Mesenchymal stem cell (in vitro differentiated cells and primary cell): ENCODE results near the gene CDH4.
A peak's percentile ranks its signal among the peaks of the same experiment; 100 is the strongest.

Experiments used
- DNase-seq: peaks from one replicate; pipeline ENCODE4 v3.0.0-alpha.2; 2013
- H2AFZ ChIP-seq: one replicate; pipeline ENCODE4 v1.6.1; 2013; ENCODE audit warnings: low read depth, mild to moderate bottlenecking, control low read depth, inconsistent platforms, low read length, moderate library complexity
- H2AK5ac ChIP-seq: 2 replicates; pipeline ENCODE4 v1.6.1; 2013; ENCODE audit warnings: low read length, moderate library complexity, mild to moderate bottlenecking, inconsistent platforms; ENCODE audit not compliant: severe bottlenecking
- H2BK120ac ChIP-seq: one replicate; pipeline ENCODE4 v1.6.1; 2013; ENCODE audit warnings: low read depth, mild to moderate bottlenecking, inconsistent platforms, low read length, moderate library complexity
- H2BK12ac ChIP-seq, 2 experiments: one replicate each; pipeline ENCODE4 v1.6.1; 2013; ENCODE audit warnings: inconsistent platforms in 2 of 2, low read length in 2 of 2, mild to moderate bottlenecking in 2 of 2, moderate library complexity in 2 of 2, control low read depth in 1 of 2
- H2BK15ac ChIP-seq: one replicate; pipeline ENCODE4 v1.6.1; 2013; ENCODE audit warnings: mild to moderate bottlenecking, low read depth, inconsistent platforms; ENCODE audit not compliant: poor library complexity, severe bottlenecking
- H2BK5ac ChIP-seq: 2 replicates; pipeline ENCODE4 v1.6.1; 2013; ENCODE audit warnings: low read depth, mild to moderate bottlenecking, low read length, control low read depth, inconsistent platforms; ENCODE audit not compliant: poor library complexity, severe bottlenecking
- H3K14ac ChIP-seq, 2 experiments: one replicate each; pipeline ENCODE4 v1.6.1; 2013; ENCODE audit warnings: inconsistent platforms in 2 of 2, low read length in 2 of 2, control low read depth in 1 of 2, mild to moderate bottlenecking in 1 of 2, moderate library complexity in 1 of 2
- H3K18ac ChIP-seq, 2 experiments: one replicate each; pipeline ENCODE4 v1.6.1; 2013; ENCODE audit warnings: inconsistent platforms in 2 of 2, low read length in 2 of 2, control low read depth in 1 of 2, low read depth in 1 of 2, mild to moderate bottlenecking in 1 of 2
- H3K23ac ChIP-seq, 2 experiments: one replicate each; pipeline ENCODE4 v1.6.1; 2013; ENCODE audit warnings: inconsistent platforms in 2 of 2, low read length in 2 of 2, mild to moderate bottlenecking in 2 of 2, moderate library complexity in 2 of 2, control low read depth in 1 of 2
- H3K27ac ChIP-seq: 2 replicates; pipeline ENCODE4 v1.5.1; 2013; ENCODE audit warnings: mild to moderate bottlenecking, moderate library complexity, low read length, control low read depth, inconsistent platforms; ENCODE audit not compliant: poor library complexity, severe bottlenecking
- H3K27me3 ChIP-seq, 2 experiments: 2 replicates each; pipeline versions ENCODE4 v1.6.1 to v1.7.0; 2013; ENCODE audit warnings: low read length in 2 of 2, mild to moderate bottlenecking in 2 of 2, moderate library complexity in 2 of 2, control low read depth in 1 of 2, inconsistent platforms in 1 of 2; ENCODE audit not compliant: control insufficient read depth in 1 of 2, insufficient read depth in 1 of 2
- H3K36me3 ChIP-seq, 2 experiments: 2 replicates each; pipeline versions ENCODE4 v1.6.1 to v1.7.0; 2013; ENCODE audit warnings: low read length in 2 of 2, control low read depth in 1 of 2, inconsistent platforms in 1 of 2, low read depth in 1 of 2, mild to moderate bottlenecking in 1 of 2; ENCODE audit not compliant: insufficient read depth in 2 of 2, control insufficient read depth in 1 of 2
- H3K4ac ChIP-seq, 2 experiments: one replicate each; pipeline ENCODE4 v1.6.1; 2013; ENCODE audit warnings: inconsistent platforms in 2 of 2, low read length in 2 of 2, mild to moderate bottlenecking in 2 of 2, moderate library complexity in 2 of 2, control low read depth in 1 of 2, low read depth in 1 of 2
- H3K4me1 ChIP-seq: 2 replicates; pipeline ENCODE4 v1.6.1; 2013; ENCODE audit warnings: low read depth, low read length, control low read depth; ENCODE audit not compliant: control insufficient read depth, insufficient read depth
- H3K4me2 ChIP-seq: 2 replicates; pipeline ENCODE4 v1.6.1; 2013; ENCODE audit warnings: low read length, mild to moderate bottlenecking, inconsistent platforms; ENCODE audit not compliant: poor library complexity, severe bottlenecking
- H3K4me3 ChIP-seq, 2 experiments: 2 replicates each; pipeline versions ENCODE4 v1.5.1 to v1.7.0; 2013; ENCODE audit warnings: low read length in 2 of 2, mild to moderate bottlenecking in 2 of 2, control low read depth in 1 of 2, low read depth in 1 of 2; ENCODE audit not compliant: insufficient read depth in 1 of 2
- H3K79me1 ChIP-seq: replicated peaks from 2 replicates; pipeline ENCODE4 v1.6.1; 2013; ENCODE audit warnings: mild to moderate bottlenecking, control low read depth, low read length, inconsistent platforms; ENCODE audit not compliant: poor library complexity, severe bottlenecking
- H3K9ac ChIP-seq: 2 replicates; pipeline ENCODE4 v1.7.0; 2013; ENCODE audit warnings: mild to moderate bottlenecking, low read length, moderate library complexity
- H3K9me3 ChIP-seq: 2 replicates; pipeline ENCODE4 v1.7.0; 2013; ENCODE audit warnings: mild to moderate bottlenecking, low read length; ENCODE audit not compliant: control insufficient read depth
- H4K8ac ChIP-seq: one replicate; pipeline ENCODE4 v1.6.1; 2013; ENCODE audit warnings: inconsistent platforms, mild to moderate bottlenecking, low read length, moderate library complexity
- H4K91ac ChIP-seq: one replicate; pipeline ENCODE4 v1.6.1; 2013; ENCODE audit warnings: mild to moderate bottlenecking, low read length, inconsistent platforms
- WGBS: methylation state at CpG from one replicate; pipeline ENCODE4 v1.1.7; 2013; ENCODE audit warnings: mixed read lengths; 5-methylcytosine and 5-hydroxymethylcytosine counted together

The CDH4 gene

GRCh38 chr20:61604549-61604948, 352.5 kb downstream of the CDH4 start:
- 79% methylated on average over 6 of the region's 7 CpGs for WGBS
- Histone ChIP-seq H4K8ac (no peak overlapping the region), H2BK15ac (no peak overlapping the region), H4K91ac (no peak overlapping the region), H3K4me3 (no peak overlapping the region), H3K9me3 (peaks cover 18% of the 10 kb centered on the region), H3K4me1 (no peaks in the 10 kb centered on the region), H2BK5ac (no peak overlapping the region), H2BK120ac (no peak overlapping the region), H3K79me1 (no peaks in the 10 kb centered on the region), H3K4ac (no peak overlapping the region), H3K14ac (no peak overlapping the region), H2AK5ac (no peak overlapping the region), H2AFZ (no peak overlapping the region), H3K18ac (no peak overlapping the region), H3K27ac (no peak overlapping the region), H3K9ac (no peak overlapping the region), H3K27me3 (no peaks in the 10 kb centered on the region), H3K36me3 (no peaks in the 10 kb centered on the region), H2BK12ac (no peak overlapping the region), H3K23ac (no peak overlapping the region), H3K4me2 (no peak overlapping the region)
- DNase-seq: no peak

GRCh38 chr20:61605283-61605682, 353.2 kb downstream of the CDH4 start:
- Histone ChIP-seq H3K27me3 (no peaks in the 10 kb centered on the region), H3K4me1 (no peaks in the 10 kb centered on the region), H3K27ac (no peak overlapping the region), H2BK15ac (no peak overlapping the region), H3K9me3 (peaks cover 18% of the 10 kb centered on the region), H3K4me3 (no peak overlapping the region), H3K9ac (no peak overlapping the region), H2BK120ac (no peak overlapping the region), H3K14ac (no peak overlapping the region), H3K36me3 (no peaks in the 10 kb centered on the region), H2BK5ac (no peak overlapping the region), H3K4me2 (no peak overlapping the region), H3K4ac (no peak overlapping the region), H3K79me1 (no peaks in the 10 kb centered on the region), H2AFZ (no peak overlapping the region), H4K91ac (no peak overlapping the region), H3K18ac (no peak overlapping the region), H3K23ac (no peak overlapping the region), H2AK5ac (no peak overlapping the region), H2BK12ac (no peak overlapping the region), H4K8ac (no peak overlapping the region)
- no peak for DNase-seq

GRCh38 chr20:61605862-61606557, 353.9 kb downstream of the CDH4 start:
- Histone ChIP-seq H4K8ac (no peak overlapping the region), H2BK15ac (no peak overlapping the region), H2BK12ac (no peak overlapping the region), H2BK120ac (no peak overlapping the region), H4K91ac (no peak overlapping the region), H2AK5ac (no peak overlapping the region), H3K4me1 (no peaks in the 10 kb centered on the region), H3K27ac (no peak overlapping the region), H3K4ac (no peak overlapping the region), H2AFZ (no peak overlapping the region), H3K36me3 (no peaks in the 10 kb centered on the region), H3K18ac (no peak overlapping the region), H3K4me3 (no peak overlapping the region), H3K9me3 (peaks cover 18% of the 10 kb centered on the region), H3K4me2 (no peak overlapping the region), H3K14ac (no peak overlapping the region), H3K79me1 (no peaks in the 10 kb centered on the region), H2BK5ac (no peak overlapping the region), H3K23ac (no peak overlapping the region), H3K9ac (no peak overlapping the region), H3K27me3 (no peaks in the 10 kb centered on the region)
- no peak for DNase-seq
- WGBS: 91% methylated on average over 12 of the region's 12 CpGs

GRCh38 chr20:61608275-61609085, 356.4 kb downstream of the CDH4 start:
- no peak overlapping the region for H4K91ac ChIP-seq
- no peaks in the 10 kb centered on the region for H3K36me3 ChIP-seq
- no peak overlapping the region for H2AK5ac ChIP-seq
- no peak overlapping the region for H2BK12ac ChIP-seq
- 73% methylated on average over 21 of the region's 21 CpGs for WGBS
- no peak overlapping the region for H2BK120ac ChIP-seq
- H3K4me2 ChIP-seq: no peak overlapping the region
- no peak overlapping the region for H2AFZ ChIP-seq
- no peak overlapping the region for H3K27ac ChIP-seq
- H3K18ac ChIP-seq: no peak overlapping the region
- no peaks in the 10 kb centered on the region for H3K79me1 ChIP-seq
- H3K9me3 ChIP-seq: peaks cover 19% of the 10 kb centered on the region
- no peak overlapping the region for H3K9ac ChIP-seq
- no peaks in the 10 kb centered on the region for H3K4me1 ChIP-seq
- no peak overlapping the region for H2BK15ac ChIP-seq
- no peak overlapping the region for H3K23ac ChIP-seq
- no peak overlapping the region for H3K4me3 ChIP-seq
- no peak overlapping the region for H4K8ac ChIP-seq
- no peak overlapping the region for H3K4ac ChIP-seq
- H2BK5ac ChIP-seq: no peak overlapping the region
- peaks cover 0 to 7% of the 10 kb centered on the region in 2 experiments for H3K27me3 ChIP-seq
- peak; percentile 18 for DNase-seq
- H3K14ac ChIP-seq: no peak overlapping the region
